SK-N-DZ (cell line): ENCODE measurements around the gene MICAL2.

Experiments used
- DNase-seq: peaks from one replicate; pipeline ENCODE4 v3.0.0-alpha.2; 2015; ENCODE audit warnings: low spot score

Gene MICAL2

GRCh38 chr11:12281571-12282478 lies 171.4 kb downstream of the MICAL2 start:
- DNase-seq, result peak; percentile 78

DNA sequence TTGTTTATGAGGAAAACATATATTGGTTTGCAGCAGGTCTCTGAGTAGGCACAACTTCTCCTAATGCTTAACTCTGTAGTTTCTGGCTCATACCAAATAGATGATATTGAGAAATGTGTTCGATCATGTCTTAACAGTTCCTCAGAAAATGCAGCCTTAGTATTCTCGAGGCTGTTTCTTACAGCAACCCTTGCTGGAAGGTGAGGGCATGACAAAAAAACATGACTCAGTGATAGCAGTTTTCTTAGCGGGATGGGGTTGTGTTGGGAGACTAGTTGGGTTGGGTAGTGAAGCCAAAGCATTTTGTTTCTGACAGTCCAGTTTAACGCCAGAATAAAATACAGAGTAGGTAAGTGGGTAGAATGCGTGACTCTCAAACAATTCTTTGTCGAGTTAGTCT lies 172.3 kb downstream of the MICAL2 start:
- no peak for DNase-seq

- no peak for DNase-seq
Observed at GRCh38 chr11:12284316-12285050, 174.1 kb downstream of the MICAL2 start.

DNA sequence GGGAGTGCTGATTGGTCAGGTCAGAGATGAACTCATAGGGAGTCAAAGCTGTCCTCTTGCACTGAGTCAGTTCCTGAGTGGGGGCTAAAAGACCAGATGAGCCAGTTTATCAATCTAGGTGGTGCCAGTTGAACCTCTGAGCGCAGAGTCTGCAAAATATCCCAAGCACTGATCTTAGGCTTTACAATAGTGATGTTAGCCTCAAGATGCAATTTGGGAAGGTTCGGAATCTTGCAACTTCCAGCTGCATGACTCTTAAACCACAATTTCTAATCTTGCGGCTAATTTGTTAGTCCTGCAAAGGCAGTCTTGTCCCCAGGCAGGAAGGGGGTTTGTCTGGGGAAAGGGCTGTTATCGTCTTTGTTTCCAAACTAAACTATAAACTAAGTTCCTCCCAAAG lies 174.7 kb downstream of the MICAL2 start:
- DNase-seq, result no peak

DNA sequence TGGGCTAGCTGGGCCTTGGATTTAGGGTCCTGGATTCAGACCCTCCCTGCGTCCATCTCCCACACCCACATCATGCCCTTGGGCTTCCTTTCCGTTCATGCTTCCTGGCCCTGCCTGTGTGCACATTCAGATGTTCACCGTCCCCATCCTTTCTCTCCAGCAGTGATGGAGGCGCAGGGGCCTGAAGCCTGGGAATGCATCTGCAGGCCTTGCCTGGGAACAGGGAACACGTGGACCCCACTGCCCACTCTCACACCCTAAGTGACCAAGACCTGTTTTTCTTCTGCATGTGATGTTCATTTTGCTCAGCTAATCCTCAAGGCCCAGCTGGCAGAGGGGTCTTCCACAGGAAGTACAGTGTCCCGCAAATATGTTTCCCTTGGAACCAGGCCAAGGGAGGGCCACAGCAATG lies 175.4 kb downstream of the MICAL2 start:
- no peak for DNase-seq

GRCh38 chr11:12286606-12287005 lies 176.2 kb downstream of the MICAL2 start:
- DNase-seq, result no peak

DNA sequence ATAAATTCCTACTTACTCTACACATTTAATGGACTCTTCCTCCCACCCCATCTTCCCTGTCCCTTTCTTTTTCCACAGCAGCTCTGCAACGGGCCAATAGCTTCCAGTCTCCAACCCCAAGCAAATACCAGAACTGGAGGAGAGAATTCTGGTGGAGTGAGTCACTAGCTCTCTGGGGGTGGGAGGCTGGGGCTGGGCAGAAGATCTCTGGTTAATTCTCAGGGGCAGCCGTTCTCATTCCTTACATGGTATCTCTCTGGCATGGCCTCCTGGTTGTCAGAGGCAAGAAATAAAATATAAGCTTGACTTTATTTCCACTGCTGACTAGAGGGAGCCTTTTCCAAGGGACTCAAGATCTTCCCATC lies 176.6 kb downstream of the MICAL2 start:
- DNase-seq, result no peak

DNA sequence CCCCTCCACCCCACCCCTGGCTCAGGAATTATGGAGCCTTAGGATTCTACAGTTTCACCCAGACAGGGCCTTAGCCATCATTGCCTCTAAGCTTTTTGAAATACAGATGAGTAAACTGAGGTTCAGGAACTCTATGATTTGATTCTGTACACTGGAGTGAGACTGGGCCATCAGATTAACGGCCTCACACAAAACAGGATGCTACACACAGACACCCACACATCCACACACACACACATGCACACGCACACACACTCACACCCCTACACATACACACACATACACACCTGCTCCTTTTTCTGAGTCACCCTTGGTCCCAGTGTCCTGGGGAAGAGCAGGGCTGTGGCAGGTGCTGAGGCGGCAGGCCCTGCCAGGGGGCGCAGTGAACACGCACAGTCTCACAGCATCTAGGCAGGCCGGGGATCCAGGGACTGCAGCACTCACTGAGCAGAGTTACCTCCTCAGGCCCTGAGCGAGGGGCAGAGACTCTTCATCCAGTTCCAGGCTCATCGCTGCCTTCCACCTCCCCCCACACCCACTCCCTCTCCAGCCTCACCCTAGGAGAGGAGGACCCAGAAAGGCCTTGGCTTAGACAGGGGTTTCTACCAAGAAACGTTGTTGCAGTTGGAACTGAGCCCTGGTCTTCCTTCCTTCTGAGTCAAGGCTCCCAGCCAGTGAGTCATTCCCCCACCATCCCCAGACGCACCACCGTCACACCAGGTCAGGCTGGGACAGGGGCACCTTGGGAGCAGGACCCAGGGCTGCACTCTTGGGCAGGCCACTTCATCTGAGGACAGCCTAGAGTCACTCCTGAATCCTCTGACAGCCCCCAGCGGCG lies 177.2 kb downstream of the MICAL2 start:
- DNase-seq, result peak; percentile 88

DNA sequence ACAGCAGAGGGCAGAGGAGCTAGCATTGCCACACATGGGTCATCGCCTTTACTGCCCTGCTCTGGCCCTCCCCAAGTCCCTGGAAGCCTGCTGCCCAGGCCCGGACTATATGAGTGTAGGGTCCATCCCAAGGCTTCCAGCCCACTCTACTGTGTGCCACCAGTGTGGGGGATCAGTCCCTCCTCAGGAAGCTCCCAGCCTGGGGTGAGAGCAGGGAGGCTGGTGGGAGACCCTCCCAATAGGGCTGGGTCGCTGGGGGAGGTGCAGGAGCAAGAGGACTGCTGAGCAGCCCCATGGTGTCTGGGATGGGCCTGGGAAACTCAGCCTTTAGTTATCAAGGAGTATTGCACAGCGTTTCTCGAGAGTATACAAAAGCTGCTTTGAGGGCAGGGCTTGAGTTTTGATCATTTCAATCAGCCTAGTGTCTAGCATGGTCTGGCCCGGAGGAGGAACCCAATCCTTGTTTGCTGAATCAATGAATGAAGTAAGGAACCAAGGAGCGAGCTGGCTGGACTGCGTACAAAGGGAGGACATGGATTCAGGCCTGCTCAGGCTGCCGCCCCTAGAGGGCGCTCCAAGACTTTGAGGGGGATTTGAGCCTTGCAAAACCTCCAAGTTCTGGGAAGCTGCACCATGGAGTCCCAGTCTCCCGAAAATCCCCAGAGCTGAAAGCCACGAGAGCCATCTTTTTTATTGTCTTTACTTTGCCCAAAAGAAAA lies 178.0 kb downstream of the MICAL2 start:
- peak; percentile 92 for DNase-seq

DNA sequence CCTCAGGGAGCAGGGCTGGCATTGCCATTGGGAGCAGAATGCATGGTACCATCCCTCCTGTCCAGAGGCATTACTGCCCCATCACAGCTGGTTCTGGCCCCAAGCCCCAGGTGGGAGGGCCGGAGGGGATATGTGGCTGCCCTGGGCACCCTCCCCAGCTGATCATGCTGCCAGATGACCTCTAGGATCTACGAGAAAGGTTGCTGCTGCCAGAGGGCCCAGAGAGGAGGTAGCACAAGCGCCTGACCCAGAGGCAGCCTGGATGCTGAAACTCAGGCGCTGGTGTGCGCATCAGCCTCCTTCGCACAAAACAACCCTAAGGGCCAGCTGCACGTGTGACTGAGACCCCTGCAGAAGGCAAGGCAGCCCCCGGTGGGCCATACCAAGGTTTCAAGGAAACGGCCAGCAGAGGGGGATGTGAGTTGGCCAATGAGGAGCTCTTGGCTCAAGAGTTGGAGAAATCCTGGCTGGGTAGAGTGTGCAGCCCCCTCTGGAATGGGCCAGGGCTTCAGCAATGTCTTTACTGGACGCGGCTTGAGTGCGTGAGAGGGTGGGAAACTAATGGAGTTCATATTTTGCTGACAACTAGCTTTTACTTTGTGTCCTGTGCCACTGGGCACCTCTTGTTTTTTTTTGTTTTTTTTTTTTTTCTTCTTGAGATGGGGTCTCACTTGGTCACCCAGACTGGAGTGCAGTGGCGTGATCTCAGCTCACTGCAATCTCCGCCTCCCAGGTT lies 178.7 kb downstream of the MICAL2 start:
- DNase-seq, result peak; percentile 45

DNA sequence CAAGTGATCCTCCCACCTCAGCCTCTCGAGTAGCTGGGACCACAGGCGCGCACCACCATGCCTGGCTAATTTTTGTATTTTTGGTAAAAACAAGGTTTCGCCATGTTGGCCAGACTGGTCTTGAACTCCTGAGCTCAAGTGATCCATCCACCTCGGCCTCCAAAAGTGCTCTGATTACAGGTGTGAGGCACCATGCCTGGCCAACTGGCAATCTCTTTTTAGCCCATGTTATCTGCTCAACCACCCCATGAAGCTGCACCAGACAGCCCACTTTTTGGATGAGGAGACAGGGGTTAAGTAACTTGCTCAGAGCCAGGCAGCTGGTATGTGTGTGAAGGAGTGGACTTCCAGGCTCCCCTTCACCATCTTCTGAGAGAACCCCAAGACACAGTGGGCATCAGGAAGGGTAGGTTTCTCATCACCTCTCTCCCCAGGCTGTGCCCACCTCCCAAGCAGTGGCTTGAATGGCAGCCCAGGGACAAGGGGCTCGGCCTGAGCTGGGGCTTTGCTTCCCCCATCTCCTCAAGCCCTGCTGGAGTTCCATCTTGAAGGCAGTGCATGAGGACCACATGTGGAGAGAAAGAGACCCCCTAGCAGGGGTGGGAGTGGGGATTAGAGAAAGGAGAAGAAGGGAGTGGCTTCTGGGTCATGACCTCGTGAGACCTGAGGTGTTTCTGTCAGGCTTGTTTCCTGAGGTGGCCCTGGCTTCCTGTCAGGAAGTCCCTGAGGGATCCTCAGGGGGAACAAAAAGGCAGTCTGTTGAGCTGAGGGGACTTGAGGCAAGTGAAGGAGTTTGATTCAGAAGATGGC lies 179.5 kb downstream of the MICAL2 start:
- no peak for DNase-seq

DNA sequence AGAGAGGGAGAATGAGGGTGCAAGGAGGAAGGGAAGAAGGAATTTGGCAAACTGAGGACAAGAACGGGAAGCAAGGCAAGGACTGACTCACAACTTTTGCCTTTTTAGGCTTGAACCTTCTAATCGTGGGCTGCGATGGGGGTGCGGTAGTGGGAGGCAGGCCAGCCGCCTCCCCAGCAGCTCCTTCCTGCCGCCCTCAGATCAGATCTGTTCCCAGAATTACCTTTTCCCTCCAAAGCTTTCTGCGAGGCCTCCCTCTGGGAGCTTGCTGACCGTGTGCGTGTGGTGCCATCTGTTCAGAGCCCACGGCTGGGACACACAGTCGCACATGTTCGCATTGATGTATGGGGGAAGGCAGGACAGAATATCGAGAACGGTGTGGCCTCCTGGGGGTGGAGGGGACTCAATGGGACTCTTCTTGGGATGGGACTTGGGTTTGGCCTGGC lies 180.1 kb downstream of the MICAL2 start:
- no peak for DNase-seq

DNA sequence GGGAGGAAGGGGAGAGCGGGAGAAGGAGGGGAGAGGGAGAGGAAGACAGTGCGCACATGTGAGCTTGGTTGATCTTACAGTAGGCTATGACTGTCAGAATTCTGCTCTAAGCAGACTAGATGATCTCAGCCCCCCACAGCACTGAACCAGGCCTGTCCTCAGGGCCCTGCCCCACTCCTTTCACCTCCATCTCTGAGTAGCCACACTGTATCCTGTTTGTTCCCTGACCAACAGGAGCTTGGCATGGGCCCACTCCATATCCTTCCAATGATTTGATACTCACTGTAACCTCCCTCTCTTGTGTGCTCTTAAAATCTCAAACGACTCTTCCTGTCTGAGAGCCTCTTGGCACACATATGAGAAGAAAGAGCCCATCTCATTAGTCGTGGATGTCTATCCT lies 180.9 kb downstream of the MICAL2 start:
- DNase-seq, result no peak

- no peak for DNase-seq
Observed at GRCh38 chr11:12291766-12292165, 181.4 kb downstream of the MICAL2 start.

DNA sequence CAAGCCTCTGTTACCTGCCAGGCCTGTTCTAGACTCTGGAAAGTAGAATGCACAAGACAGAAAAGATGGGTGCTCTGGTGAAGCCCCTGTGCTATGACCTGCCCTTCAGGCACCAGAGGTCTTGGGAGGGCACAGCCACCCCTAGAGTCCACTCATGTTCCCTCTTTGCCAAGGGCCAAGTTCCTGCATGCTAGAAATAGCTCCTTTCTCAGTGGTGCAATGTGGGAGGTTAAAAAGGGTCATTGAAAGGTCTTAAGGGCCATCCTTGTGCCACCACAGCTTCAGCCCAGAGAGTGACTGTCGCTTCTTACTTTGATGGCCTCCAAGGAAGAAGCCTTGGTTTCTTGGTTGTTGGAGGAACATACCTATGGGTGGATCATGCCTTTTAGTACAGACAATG lies 182.4 kb downstream of the MICAL2 start:
- DNase-seq, result no peak

DNA sequence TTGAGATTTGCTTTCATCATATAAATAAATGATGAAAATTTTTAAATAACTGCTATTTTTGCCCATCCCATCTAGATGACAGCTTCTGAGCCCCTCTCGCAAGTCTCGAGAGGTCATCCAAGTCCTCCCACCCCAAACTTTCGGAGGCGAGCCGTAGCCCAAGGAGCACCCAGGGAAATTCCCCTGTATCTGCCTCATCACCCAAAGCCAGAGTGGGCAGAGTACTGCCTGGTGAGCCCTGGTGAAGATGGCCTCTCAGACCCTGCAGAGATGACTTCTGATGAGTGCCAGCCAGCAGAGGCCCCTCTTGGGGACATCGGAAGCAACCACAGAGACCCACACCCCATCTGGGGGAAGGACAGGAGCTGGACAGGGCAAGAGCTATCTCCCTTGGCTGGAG lies 183.1 kb downstream of the MICAL2 start:
- DNase-seq, result no peak

- DNase-seq, result no peak
Observed at GRCh38 chr11:12294613-12295012, 184.2 kb downstream of the MICAL2 start.

GRCh38 chr11:12295943-12296342 lies 185.6 kb downstream of the MICAL2 start:
- DNase-seq, result no peak

DNA sequence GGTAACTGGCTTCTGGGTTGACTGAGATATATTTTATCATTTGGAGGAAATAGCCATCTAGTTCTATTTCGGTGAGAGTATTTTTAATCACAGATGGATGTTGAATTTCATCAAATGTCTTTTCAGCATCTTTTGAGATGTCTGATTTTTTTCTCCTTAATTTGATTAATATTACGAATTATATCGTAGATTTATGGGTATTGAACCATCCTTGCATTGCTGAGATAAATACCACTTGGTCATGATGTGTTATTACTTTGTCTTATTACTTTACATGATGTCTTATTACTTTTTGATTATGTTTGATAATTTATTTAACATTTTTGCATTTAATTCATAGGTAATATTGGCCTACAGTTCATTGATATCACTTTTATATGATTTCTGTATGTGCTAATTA lies 188.2 kb downstream of the MICAL2 start:
- no peak for DNase-seq

DNA sequence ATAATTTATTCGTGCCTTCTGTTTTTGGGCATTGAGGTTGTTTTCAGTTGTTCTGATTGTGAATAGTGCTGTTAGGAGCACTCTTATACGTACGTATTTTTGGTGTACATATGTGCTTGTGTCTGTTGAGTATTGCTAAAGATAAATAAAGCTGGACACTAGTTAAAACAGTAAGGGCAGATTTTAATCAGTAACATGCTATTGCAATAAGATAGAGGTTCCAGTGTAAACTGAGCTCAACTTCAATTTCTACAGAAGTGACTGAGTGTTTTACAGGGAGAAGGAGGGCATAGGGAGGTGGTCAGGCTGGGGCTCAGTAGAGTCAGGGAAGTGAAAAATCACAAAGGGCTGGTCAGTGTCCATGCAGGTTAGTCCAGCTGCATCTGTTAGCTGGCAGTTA lies 191.0 kb downstream of the MICAL2 start:
- DNase-seq, result no peak
